T follicular helper cell (primary cell): ENCODE measurements around the gene LRRC37A3.
"Not testable (repeated sequence)": the region's sequence is repeated elsewhere in the genome, so short reads cannot be mapped to it uniquely, and the experiment has no call there.

Source experiments
- DNase-seq: peaks from one replicate; pipeline ENCODE4 v3.0.0-alpha.2; 2020; ENCODE audit warnings: low read depth

LRRC37A3 gene

GRCh38 chr17:64834060-64834459, 85.2 kb downstream of the LRRC37A3 start:
- DNase-seq: not testable (repeated sequence)

- not testable (repeated sequence) for DNase-seq
Observed at GRCh38 chr17:64830631-64831040, 88.6 kb downstream of the LRRC37A3 start.

GRCh38 chr17:64829824-64830630, 89.3 kb downstream of the LRRC37A3 start:
- DNase-seq: not testable (repeated sequence)

- DNase-seq: not testable (repeated sequence)
Observed at GRCh38 chr17:64829068-64829467, 90.2 kb downstream of the LRRC37A3 start.

GRCh38 chr17:64818904-64819303, 100.4 kb downstream of the LRRC37A3 start:
- not testable (repeated sequence) for DNase-seq

- not testable (repeated sequence) for DNase-seq
Observed at GRCh38 chr17:64815833-64816198, 103.5 kb downstream of the LRRC37A3 start.

- DNase-seq: not testable (repeated sequence)
Observed at GRCh38 chr17:64814993-64815832, 104.1 kb downstream of the LRRC37A3 start.

GRCh38 chr17:64808178-64808977, 110.9 kb downstream of the LRRC37A3 start:
- DNase-seq: not testable (repeated sequence)
